SU-DHL-6 (cell line): ENCODE measurements around the gene FOSL2.

Source experiments
- H2AFZ ChIP-seq: fragments of 200-600 bp; sonication (generic); 2 replicates; pipeline ENCODE4 v1.6.1; 2014; ENCODE audit warnings: low read depth, mild to moderate bottlenecking, moderate library complexity, mixed read lengths, antibody characterized with exemption, low read length; ENCODE audit not compliant: severe bottlenecking
- H3F3A ChIP-seq: fragments of 200-600 bp; shearing (Covaris generic); 2 replicates; pipeline ENCODE4 v1.6.0; 2016; ENCODE audit warnings: antibody characterized with exemption, mild to moderate bottlenecking; ENCODE audit not compliant: insufficient read depth
- H3K27ac ChIP-seq: fragments of 200-600 bp; sonication (generic); 2 replicates; pipeline ENCODE4 v1.5.1; 2016; ENCODE audit warnings: low read depth, mild to moderate bottlenecking, low read length, moderate library complexity, mixed read lengths
- H3K27me3 ChIP-seq: fragments of 200-600 bp; sonication (generic), shearing (Covaris generic); 2 replicates; pipeline ENCODE4 v1.6.0; 2014; ENCODE audit warnings: mild to moderate bottlenecking, low read length
- H3K36me3 ChIP-seq: fragments of 200-600 bp; sonication (generic); 2 replicates; pipeline ENCODE4 v1.6.1; 2014; ENCODE audit warnings: mild to moderate bottlenecking, low read length, mixed read lengths
- H3K4me2 ChIP-seq: fragments of 300-600, 200-600 bp; shearing (Covaris generic), sonication (generic); 2 replicates; pipeline ENCODE4 v1.6.0; 2014; ENCODE audit warnings: low read length, low read depth, mild to moderate bottlenecking; ENCODE audit not compliant: poor library complexity, severe bottlenecking
- H3K4me3 ChIP-seq: fragments of 200-600 bp; sonication (generic); 2 replicates; pipeline ENCODE4 v1.5.1; 2014; ENCODE audit warnings: antibody characterized with exemption, low read length, mild to moderate bottlenecking, mixed read lengths; ENCODE audit not compliant: insufficient read depth, poor library complexity, severe bottlenecking
- H3K79me2 ChIP-seq: fragments of 200-600 bp; sonication (generic); 2 replicates; pipeline ENCODE4 v1.6.1; 2014; ENCODE audit warnings: mild to moderate bottlenecking, low read length, moderate library complexity; ENCODE audit not compliant: insufficient read depth
- H3K9ac ChIP-seq: fragments of 200-600 bp; sonication (generic); 2 replicates; pipeline ENCODE4 v1.7.0; 2014; ENCODE audit warnings: mild to moderate bottlenecking, low read length
- H3K9me2 ChIP-seq: fragments of 200-600 bp; sonication (generic); replicated peaks from 2 replicates; pipeline ENCODE4 v1.6.1; 2014; ENCODE audit warnings: low read length; ENCODE audit not compliant: insufficient read depth
- H3K9me3 ChIP-seq: fragments of 200-600 bp; sonication (generic); 2 replicates; pipeline ENCODE4 v1.6.1; 2014; ENCODE audit warnings: low read length, mixed read lengths; ENCODE audit not compliant: insufficient read depth
- H4K20me1 ChIP-seq: fragments of 200-600 bp; sonication (generic); 2 replicates; pipeline ENCODE4 v1.6.1; 2014; ENCODE audit warnings: low read depth, mild to moderate bottlenecking, antibody characterized with exemption, low read length, moderate library complexity, mixed read lengths
- EZH2phosphoT487 ChIP-seq: fragments of 200-600 bp; sonication (generic), shearing (Covaris generic); conservative IDR thresholded peaks from 2 replicates; pipeline ENCODE4 v1.6.1; 2018; ENCODE audit warnings: mild to moderate bottlenecking, antibody characterized with exemption, low read length, moderate library complexity, mixed read lengths
- TF ChIP-seq, protein P1 (sequence below): fragments of 200-600 bp; sonication (generic); IDR thresholded peaks from one replicate; pipeline ENCODE4 v1.5.1; 2017; ENCODE audit warnings: antibody characterized with exemption, mild to moderate bottlenecking, low read length, moderate library complexity; ENCODE audit not compliant: insufficient read depth, poor library complexity, severe bottlenecking

The FOSL2 gene

DNA sequence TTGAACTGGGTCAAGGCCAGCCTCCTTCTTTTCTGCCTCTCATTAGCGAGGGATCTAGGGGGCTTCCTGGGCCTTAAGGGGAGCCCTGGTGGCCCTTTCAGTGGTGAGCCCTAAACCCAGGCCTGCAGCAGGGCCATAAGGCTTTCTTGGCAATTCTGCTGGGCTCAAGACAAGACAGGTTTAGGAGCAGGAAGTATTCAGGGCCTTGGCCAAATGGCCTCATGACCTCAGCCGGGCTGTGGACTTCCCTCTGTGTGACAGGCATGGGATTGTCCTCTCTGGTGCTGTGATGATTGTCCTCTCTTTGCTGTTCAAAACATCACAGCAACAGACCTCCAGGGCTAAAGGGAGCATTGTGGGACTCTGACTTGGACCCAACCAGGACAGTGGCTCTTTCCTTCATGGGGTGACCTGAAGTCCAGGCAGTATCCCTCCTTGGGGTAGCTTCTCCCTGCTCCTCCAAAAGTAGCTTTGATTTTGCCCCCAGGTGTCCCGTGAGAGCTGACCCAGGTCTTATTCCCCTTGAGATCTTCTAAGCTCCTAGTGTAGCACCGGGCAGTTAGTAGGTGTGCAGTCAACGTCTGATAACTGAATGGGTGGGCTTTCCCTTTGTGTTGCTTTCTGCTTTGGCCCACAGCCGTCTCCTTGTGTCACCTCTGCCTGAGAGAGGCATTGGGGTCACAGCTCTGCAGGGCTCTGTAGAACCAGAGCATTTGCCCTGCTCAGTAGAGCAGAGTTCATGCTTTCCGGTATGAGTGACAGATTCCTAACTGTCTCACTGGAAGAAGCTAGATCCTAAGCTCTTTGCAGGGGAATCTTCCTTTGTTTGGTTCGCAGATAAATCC is 14.7 kb downstream of the FOSL2 start:
- Histone ChIP-seq H3K9ac (no peak overlapping the region), H2AFZ (no peak overlapping the region), H4K20me1 (no peaks in the 10 kb centered on the region), H3K4me2 (no peak overlapping the region), H3K4me3 (no peak overlapping the region), H3K27ac (no peak overlapping the region), H3K9me3 (no peaks in the 10 kb centered on the region), H3K36me3 (no peaks in the 10 kb centered on the region), H3K79me2 (no peaks in the 10 kb centered on the region), H3F3A (no peaks in the 10 kb centered on the region), H3K27me3 (no peaks in the 10 kb centered on the region), H3K9me2 (no peaks in the 10 kb centered on the region)
- TF ChIP-seq, protein P1, sequence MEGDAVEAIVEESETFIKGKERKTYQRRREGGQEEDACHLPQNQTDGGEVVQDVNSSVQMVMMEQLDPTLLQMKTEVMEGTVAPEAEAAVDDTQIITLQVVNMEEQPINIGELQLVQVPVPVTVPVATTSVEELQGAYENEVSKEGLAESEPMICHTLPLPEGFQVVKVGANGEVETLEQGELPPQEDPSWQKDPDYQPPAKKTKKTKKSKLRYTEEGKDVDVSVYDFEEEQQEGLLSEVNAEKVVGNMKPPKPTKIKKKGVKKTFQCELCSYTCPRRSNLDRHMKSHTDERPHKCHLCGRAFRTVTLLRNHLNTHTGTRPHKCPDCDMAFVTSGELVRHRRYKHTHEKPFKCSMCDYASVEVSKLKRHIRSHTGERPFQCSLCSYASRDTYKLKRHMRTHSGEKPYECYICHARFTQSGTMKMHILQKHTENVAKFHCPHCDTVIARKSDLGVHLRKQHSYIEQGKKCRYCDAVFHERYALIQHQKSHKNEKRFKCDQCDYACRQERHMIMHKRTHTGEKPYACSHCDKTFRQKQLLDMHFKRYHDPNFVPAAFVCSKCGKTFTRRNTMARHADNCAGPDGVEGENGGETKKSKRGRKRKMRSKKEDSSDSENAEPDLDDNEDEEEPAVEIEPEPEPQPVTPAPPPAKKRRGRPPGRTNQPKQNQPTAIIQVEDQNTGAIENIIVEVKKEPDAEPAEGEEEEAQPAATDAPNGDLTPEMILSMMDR, result no peak
- no peak for TF ChIP-seq EZH2phosphoT487

DNA sequence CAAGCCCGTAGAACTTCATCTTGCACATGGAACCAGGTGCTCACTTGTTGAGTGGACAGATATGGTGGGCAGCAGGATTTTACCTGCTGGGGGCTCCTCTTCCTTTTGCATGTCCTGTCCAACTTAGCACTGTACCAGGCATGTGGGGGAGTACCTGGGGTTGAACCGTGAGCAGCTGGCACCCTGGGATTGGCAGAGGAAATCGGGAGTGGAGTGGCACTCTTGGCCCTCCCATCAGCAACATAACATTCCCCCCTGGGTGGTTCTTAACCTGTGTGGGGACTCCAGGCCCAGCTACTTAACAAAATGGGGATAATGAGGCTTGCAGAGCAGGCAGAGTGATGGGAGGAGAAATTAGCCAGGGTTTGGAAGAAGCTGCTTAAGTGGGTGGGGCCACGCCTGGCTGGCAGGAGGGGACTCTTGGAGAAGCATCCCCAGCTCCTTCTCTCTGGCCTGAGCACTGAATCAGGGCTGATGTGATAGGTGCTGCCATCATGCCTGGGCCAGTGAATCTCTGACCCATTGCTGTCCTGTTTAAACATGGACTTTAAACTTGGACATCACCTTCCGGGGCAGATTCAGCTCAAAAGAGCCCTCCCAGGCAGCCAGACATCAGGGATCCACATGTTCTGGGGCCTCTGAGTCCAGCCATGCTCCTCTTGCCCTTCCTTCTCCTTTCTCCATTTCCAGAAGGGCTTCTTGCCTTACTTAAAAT is 15.5 kb downstream of the FOSL2 start:
- no peaks in the 10 kb centered on the region for H3K9me2 ChIP-seq
- no peak overlapping the region for H3K27ac ChIP-seq
- no peaks in the 10 kb centered on the region for H3K36me3 ChIP-seq
- no peaks in the 10 kb centered on the region for H3K9me3 ChIP-seq
- no peaks in the 10 kb centered on the region for H3K79me2 ChIP-seq
- no peaks in the 10 kb centered on the region for H3F3A ChIP-seq
- no peak overlapping the region for H3K9ac ChIP-seq
- TF ChIP-seq EZH2phosphoT487, result no peak
- TF ChIP-seq, protein P1, result no peak
- no peaks in the 10 kb centered on the region for H4K20me1 ChIP-seq
- H3K4me2 ChIP-seq, result no peak overlapping the region
- H3K4me3 ChIP-seq, result no peak overlapping the region
- H2AFZ ChIP-seq, result no peak overlapping the region
- no peaks in the 10 kb centered on the region for H3K27me3 ChIP-seq

DNA sequence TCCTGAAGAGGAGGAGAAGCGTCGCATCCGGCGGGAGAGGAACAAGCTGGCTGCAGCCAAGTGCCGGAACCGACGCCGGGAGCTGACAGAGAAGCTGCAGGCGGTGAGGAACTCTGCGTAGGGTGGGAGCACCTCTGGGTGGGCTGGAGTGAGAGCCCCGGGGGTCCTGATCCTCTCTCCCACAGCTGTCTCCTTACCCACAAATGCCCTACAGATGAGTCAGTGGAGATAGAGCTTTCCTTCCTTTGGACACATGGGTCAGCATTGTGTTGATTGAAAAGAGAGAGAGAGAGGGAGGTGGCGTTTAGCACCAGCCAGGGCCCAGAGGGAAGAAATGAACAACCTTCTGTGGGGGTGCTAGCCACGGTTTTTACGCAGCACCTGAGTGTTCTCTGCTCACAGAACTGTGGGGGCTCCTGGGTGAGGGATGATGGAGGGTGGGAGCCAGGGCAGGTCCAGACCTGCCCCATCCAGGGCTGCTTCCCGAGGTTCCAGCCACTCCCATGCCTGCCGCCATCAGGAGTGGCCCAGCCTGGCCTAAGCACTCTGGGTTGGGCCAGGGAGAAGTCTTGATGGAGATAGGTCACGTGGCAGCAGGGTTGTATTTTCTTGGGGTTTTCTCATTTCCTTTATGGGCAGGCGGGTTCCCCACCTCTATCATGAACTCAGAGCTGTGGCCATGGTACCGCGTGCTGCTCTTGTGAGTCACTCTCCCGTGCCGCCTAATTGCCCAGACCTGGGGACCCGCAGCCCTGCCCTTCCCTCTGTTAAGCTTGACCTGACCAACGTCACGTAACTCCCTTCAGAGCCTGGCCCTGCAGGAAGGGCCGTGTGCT is 16.3 kb downstream of the FOSL2 start:
- no peaks in the 10 kb centered on the region for H4K20me1 ChIP-seq
- no peak overlapping the region for H3K4me3 ChIP-seq
- no peak overlapping the region for H3K27ac ChIP-seq
- H3K36me3 ChIP-seq, result no peaks in the 10 kb centered on the region
- H3K9me2 ChIP-seq, result no peaks in the 10 kb centered on the region
- H2AFZ ChIP-seq, result no peak overlapping the region
- H3K27me3 ChIP-seq, result no peaks in the 10 kb centered on the region
- H3K9ac ChIP-seq, result no peak overlapping the region
- no peaks in the 10 kb centered on the region for H3K79me2 ChIP-seq
- no peaks in the 10 kb centered on the region for H3F3A ChIP-seq
- TF ChIP-seq EZH2phosphoT487, result no peak
- TF ChIP-seq, protein P1, result no peak
- H3K4me2 ChIP-seq, result no peak overlapping the region
- H3K9me3 ChIP-seq, result no peaks in the 10 kb centered on the region
